Left ventricle myocardium superior (tissue), 1 donor: ENCODE results near the gene FGF16. TPM values are rescaled to one million over a fixed set of nuclear protein-coding genes. Genes with fewer than 3 reads are reported as not detected.
"Not testable (repeated sequence)": the region's sequence is repeated elsewhere in the genome, so short reads cannot be mapped to it uniquely, and the experiment has no call there.

Experiments used
- ATAC-seq: fragments of 200-7000 bp; cut with Tn5 transposase; one replicate; pipeline ENCODE4 v1.9.1; 2020; ENCODE audit warnings: mild to moderate bottlenecking, moderate library complexity
- DNase-seq: peaks from one replicate; pipeline ENCODE4 v3.0.0-alpha.2; 2020
- intact Hi-C: fragments of 100-400 bp; cut with micrococcal nuclease; formaldehyde crosslinking; loops from one replicate; pipeline ENCODE4 v1.11.0; 2022
- long read RNA-seq: library from polyadenylated mRNA; unstranded; transcript quantifications from one replicate; pipeline ENCODE4 v2.0.0, GENCODE V29; 2021
- total RNA-seq: library from RNA; stranded (reverse); fragmentation: NEBNext Ultra II Directional; extraction: Animal tissue kit (Norgen Biotek cat#: 25700); gene quantifications from one replicate; pipeline ENCODE4 v1.2.1, GENCODE V29; 2021
- donor health status: DM: no; HTN: yes; CAD: no; lungs with severe emphysema.

Gene FGF16
- total RNA-seq: not detected
- long read RNA-seq: 0 reads

DNA sequence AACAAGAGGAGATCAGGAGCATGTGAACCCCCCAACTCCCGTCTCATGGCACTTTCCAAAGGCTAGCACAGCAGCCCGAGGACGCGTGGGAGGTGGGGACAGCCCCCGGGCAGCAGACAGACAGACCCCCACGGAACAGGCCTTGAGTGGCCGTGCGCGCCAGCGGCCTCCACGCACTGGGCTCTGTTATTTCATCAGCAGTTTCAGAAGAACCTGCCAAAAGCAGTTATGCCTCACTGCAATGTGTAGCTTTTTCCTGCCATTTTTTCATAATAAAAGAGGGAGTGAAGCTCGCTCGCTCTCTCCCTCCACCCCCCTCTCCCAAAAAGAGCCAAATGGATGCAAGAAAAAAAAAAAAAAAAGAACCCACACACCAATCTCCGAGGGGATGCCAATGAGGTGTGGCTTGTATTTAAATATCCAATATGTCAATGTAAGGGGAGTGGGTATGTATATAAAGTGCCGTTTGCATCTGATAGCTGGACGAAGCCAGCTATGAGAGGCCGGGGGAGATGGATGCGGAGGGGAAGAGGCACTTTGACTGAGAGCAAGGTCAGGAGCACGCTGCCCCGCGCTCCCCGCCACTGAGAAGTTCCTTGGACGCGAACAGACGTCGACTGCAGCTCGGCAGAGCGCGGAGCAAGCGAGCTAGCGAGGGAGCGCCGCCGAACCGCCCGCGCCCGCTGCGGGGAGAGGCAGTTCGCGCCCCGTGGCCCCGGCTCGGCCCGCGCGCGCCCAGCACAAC is at the start of gene FGF16:
Gene FGF16, plus strand, starts transcription at position 482 of the 745 bp plus-strand sequence. CDS start 286 bp downstream, outside the sequence.
- ATAC-seq: peak; percentile 57
- intact Hi-C loops: no loop called here
- peak; percentile 30 for DNase-seq

DNA sequence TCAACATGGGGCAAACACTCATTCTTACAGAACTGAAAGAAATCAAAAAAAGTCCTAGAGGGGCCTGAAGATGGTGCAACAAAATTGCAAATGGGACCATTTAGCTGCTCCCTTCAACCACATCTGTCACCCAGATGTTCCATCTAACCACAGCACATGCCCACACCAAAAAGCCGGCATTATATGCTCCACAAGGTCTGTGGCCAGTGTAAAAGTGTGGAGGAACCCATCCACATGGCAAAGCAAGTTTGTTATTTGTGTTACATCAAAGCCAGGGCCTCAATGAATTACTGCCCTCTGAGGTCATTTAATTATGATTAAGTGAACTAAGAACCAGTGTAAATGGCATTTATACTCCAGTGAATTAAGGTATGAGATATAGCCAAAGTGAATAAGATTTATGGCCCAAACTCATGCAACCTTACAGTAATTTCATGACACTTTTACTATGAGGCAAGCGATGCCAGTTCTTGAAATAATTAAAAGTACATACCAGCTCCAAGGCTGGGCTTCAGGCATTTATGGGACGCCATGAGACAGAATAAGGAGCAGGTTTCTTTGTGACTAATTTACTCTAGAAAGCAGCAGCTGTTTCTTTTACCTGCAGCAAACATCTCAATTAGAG is 48.7 kb upstream of the FGF16 start:
- ATAC-seq: no peak
- intact Hi-C loops: no loop called here
- no peak for DNase-seq

GRCh38 chrX:77404419-77404818 is 42.8 kb upstream of the FGF16 start:
- intact Hi-C loops: no loop called here
- no peak for DNase-seq
- ATAC-seq: peak; percentile 25

DNA sequence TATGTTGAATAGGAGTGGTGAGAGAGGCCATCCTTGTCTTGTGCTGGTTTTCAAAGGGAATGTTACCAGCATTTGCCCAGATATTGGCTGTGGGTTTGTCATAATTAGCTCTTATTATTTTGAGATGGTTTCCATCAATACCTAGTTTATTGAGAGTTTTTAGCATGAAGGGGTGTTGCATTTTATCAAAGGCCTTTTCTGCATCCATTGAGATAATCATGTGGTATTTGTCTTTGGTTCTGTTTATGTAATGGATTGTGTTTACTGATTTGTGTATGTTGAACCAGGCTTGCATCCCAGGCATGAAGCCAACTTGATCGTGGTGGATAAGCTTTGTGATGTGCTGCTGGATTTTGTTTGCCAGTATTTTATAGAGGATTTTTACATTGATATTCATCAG is 39.4 kb upstream of the FGF16 start:
- DNase-seq, ATAC-seq, intact Hi-C loops: not testable (repeated sequence)

- ATAC-seq: no peak
- intact Hi-C loops: no loop called here
These were observed 34.6 kb upstream of the FGF16 start for GRCh38 chrX:77412631-77413030.

GRCh38 chrX:77415161-77415560 is 32.0 kb upstream of the FGF16 start:
- DNase-seq (no peak), ATAC-seq (no peak)
- intact Hi-C loops: no loop called here

More at GRCh38 chrX:77412631-77413030, 34.6 kb upstream of the FGF16 start:
- DNase-seq: no peak

DNA sequence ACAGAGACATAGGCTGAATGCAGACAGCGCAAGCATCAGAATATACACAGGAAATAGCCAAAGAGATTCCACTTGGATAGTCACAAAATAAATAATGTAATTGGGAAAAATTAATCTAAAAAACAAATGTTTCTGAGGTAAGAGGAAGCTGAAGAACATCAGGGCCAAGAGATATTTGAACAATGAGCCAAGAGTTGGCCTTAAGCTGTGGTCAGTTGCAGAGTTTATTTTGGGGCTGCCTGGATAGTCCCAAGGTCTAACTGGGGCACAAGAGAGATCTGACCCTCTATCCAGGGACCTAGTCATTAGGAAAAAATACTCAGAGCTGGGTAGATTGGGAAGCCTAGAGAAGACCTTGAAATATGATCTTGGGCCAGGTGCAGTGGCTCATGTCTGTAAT is 31.3 kb upstream of the FGF16 start:
- intact Hi-C loops: no loop called here
- ATAC-seq: no peak
- DNase-seq: no peak

- ATAC-seq (no peak), DNase-seq (no peak)
- intact Hi-C loops: no loop called here
These were observed 24.1 kb upstream of the FGF16 start for GRCh38 chrX:77422891-77423648.

DNA sequence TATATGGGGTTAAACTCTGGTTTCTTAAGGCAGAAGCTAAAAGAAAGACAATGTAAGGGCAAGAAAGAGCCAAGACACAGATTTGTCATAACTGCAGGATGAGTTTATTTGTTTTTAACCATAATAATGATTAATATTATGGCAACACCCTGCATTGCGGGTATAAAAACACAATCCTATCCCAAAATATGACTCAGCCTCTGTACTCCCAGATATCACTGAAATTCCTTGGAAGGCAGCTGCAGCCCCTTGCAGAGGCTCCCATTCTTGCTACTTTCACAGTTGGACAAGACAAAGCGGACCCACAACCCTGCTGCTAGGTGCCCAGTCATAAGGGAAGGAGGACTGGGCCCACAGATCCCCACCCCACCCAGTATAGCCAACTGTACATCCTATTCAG is 20.4 kb upstream of the FGF16 start:
- intact Hi-C loops: no loop called here
- DNase-seq (no peak), ATAC-seq (peak; percentile 47)

DNA sequence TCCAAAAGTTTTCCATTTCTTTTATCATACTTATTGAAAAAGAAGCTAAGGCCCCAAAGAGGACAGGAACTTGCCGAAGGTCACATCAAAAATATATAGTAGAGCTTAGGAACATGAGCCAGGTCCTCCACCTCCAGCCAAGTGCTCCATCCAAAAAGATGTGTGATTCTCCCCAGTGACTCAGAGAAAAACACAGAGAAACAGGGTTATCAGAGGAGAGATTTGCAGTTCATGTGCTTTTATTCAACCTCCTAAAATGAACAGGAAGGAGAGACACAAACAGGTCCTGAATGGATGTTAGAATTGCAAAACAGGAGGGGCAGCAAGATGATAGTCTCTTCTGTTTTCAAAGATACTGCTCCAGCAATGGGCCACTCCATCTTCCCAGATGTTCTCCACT is 19.6 kb upstream of the FGF16 start:
- intact Hi-C loops: no loop called here
- no peak for DNase-seq
- no peak for ATAC-seq

- no peak for ATAC-seq
- intact Hi-C loops: no loop called here
- DNase-seq: no peak
These were observed 18.6 kb upstream of the FGF16 start for GRCh38 chrX:77428551-77428950.

GRCh38 chrX:77431227-77431626 is 16.0 kb upstream of the FGF16 start:
- intact Hi-C loops: no loop called here
- ATAC-seq (peak; percentile 88), DNase-seq (peak; percentile 29)

GRCh38 chrX:77433001-77433400 is 14.2 kb upstream of the FGF16 start:
- DNase-seq (no peak), ATAC-seq (no peak)
- intact Hi-C loops: no loop called here

DNA sequence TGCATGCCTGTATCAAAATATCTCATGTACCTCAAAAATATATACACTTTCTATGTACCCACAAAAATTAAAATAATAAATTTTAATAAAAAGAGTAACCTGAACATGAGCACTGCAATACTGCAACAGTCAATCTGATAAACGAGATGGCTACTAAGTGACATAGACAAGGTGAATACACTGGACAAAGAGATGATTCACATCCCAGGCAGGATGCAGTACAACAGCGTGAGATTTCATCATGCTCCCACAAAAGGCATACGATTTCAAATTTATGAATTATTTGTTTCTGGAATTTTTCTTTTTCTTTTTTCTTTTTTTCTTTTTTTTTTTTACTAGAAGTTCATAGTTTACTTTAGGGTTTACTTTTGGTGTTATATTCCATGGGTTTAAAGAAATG is 12.2 kb upstream of the FGF16 start:
- ATAC-seq (no peak), DNase-seq (no peak)
- intact Hi-C loops: no loop called here

- DNase-seq (no peak), ATAC-seq (no peak)
- intact Hi-C loops: no loop called here
These were observed 10.9 kb upstream of the FGF16 start for GRCh38 chrX:77436271-77436670.

- DNase-seq (no peak), ATAC-seq (no peak)
- intact Hi-C loops: no loop called here
These were observed 10.5 kb upstream of the FGF16 start for GRCh38 chrX:77436682-77437081.

DNA sequence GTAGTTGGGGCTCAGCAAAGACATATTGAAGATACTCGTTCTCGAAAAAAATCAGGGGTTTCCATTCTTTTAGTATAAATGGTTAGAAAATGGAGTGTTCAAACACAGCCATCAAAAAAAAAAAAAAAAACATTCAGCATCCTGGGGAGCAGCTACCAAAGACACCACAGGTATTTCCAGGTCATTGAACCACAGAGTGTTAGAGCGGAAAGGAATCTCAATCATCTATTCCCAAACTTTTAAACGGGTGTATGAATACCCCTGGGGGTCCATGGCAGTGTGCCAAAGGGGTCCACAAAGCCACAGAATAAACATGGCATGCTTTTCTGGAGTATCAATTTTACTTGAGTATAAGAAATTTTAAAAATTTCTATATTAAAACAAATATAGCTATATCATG is 6.9 kb upstream of the FGF16 start:
- ATAC-seq: no peak
- intact Hi-C loops: no loop called here
- no peak for DNase-seq

DNA sequence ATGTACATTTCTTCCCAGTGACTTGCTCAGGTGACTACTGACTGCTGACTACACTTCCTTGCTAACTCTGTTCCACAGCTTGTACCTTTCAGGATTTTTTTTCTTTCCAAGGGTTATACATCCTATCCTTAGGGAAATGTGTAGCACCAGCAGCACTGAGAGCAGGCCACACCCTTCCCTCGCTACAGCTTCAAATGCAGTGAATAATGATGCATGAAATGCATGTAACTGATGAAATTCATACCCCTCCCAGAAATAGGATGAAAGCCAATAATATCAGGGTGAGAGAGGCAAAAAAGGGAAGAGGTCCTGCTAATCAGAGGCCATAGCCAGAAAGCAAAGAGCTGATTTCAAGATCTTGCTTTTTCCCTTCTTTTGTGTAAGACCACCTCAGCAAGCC is 6.2 kb upstream of the FGF16 start:
- ATAC-seq (no peak), DNase-seq (no peak)
- intact Hi-C loops: no loop called here

DNA sequence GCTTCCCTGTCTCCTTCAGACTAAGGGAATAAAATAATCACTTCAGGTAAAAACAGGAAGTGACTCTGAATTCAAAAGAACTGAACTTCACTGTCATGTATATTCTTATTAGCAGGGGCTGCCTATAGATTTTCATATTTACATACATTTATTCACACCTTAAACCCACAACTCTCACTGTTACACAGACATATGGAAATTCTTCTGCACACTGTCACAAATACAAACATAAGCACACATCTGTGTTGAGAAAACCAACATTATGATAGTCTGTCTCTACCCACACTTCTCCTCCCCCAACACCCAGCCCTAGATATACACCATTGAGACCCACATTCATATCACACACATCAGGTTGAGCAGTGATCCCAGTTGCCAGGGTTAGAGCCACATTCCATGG is 5.7 kb upstream of the FGF16 start:
- intact Hi-C loops: no loop called here
- DNase-seq (no peak), ATAC-seq (no peak)

DNA sequence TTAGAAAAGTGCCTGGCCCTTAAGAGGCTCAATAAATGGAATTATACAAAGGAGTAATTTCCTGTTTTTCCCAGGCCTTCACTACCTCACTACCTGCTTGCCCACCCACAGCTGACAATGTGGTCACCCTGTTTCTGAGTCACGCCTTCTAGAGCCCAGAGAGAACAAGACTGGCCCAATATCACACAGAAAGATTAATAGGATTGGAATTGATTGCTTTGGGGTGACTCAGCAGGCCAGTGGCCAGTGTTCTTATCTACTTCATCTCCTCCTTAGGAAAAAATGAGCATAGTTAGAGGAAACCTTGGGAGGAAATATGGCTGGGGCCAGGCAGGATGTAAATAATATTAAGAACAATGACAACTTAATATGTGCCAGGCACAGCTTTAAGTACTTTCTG is 4.5 kb upstream of the FGF16 start:
- no peak for ATAC-seq
- intact Hi-C loops: no loop called here
- DNase-seq: no peak
